HCT116 (cell line): Measurements from ENCODE around the gene MEN1.

Source experiments
- JUND ChIP-seq: IDR thresholded peaks from 2 replicates; pipeline ENCODE4 v1.6.1; 2012
- POLR2A ChIP-seq: IDR thresholded peaks from 2 replicates; pipeline ENCODE4 v1.7.0; 2011; ENCODE audit warnings: borderline replicate concordance; ENCODE audit not compliant: insufficient read depth, insufficient read length; ENCODE audit errors: extremely low read depth
- POLR2AphosphoS5 ChIP-seq: IDR thresholded peaks from 2 replicates; pipeline ENCODE4 v1.6.1; 2011; ENCODE audit warnings: mild to moderate bottlenecking, low read depth, low read length, moderate library complexity
- RAD21 ChIP-seq: IDR thresholded peaks from 2 replicates; pipeline ENCODE4 v1.6.1; 2012; ENCODE audit warnings: low read depth, mild to moderate bottlenecking
- TCF7L2 ChIP-seq: IDR thresholded peaks from 2 replicates; pipeline ENCODE4 v1.7.0; 2011; ENCODE audit warnings: borderline replicate concordance, inconsistent platforms; ENCODE audit not compliant: insufficient read depth, insufficient read length; ENCODE audit errors: extremely low read depth
- ZNF274 ChIP-seq: fragments of 200-500 bp; sonication (Bioruptor generic); IDR thresholded peaks from 2 replicates; pipeline ENCODE4 v1.6.1; 2014; ENCODE audit warnings: mild to moderate bottlenecking, low read depth, low read length, inconsistent platforms
- TF ChIP-seq, protein P1 (sequence below), 3 experiments: fragments of 200-600 bp in 1 of 3; sonication (generic) in 1 of 3; IDR thresholded peaks in 2 of 3; conservative IDR thresholded peaks in 1 of 3; 2 replicates each; pipeline ENCODE4 v1.5.1; 2012 to 2017; ENCODE audit warnings: low read depth in 2 of 3, low read length in 2 of 3, antibody characterized with exemption in 1 of 3, borderline replicate concordance in 1 of 3, control low read depth in 1 of 3, mild to moderate bottlenecking in 1 of 3, mixed read lengths in 1 of 3, mixed run types in 1 of 3, moderate library complexity in 1 of 3; ENCODE audit not compliant: insufficient read depth in 1 of 3
- TF ChIP-seq, protein P2 (sequence below): IDR thresholded peaks from 2 replicates; pipeline ENCODE4 v1.6.1; 2012; ENCODE audit warnings: low read depth

DNA sequence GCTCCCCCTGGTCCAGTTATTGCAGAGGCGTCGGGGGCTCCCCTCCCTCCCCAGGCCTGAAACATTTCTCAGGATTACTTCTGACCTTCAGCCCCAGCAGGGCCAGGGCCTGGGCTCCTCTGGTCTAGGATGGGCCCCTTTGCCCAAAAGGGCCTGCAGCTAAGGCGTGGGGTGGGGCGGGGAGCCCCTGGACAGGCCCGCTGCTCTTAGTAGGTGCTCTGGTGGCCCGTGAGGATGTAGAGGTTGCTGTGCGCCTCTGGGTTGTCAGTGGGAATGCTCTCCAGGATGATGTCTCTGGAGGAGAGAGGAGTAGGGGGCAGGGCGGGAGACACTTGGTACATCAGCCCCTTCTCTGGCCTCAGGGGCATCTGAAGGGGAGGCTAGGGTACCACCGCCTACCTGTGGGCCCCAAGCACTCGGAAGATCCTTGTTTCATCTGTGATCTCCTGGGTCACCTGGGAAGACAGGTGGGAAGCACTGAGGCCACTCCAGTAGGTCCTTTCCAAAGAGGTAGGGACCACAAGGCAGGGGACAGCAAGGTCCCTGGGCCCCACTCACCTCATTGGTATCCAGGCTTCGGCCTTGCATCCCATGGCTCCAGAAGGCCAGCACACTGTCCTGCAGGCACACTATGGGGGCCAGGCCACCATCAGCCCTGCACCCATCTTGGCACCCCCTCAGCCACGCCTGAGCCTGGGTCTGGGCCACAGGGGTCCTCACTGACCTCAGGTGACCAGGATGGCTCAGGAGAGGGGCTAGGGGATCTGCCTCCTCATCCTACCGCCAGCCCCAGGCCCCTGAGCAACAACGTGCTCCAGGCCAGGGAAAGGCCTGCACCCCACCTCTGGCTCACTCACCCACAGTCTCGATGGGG is 20.8 kb downstream of the MEN1 start:
- TF ChIP-seq, protein P1, sequence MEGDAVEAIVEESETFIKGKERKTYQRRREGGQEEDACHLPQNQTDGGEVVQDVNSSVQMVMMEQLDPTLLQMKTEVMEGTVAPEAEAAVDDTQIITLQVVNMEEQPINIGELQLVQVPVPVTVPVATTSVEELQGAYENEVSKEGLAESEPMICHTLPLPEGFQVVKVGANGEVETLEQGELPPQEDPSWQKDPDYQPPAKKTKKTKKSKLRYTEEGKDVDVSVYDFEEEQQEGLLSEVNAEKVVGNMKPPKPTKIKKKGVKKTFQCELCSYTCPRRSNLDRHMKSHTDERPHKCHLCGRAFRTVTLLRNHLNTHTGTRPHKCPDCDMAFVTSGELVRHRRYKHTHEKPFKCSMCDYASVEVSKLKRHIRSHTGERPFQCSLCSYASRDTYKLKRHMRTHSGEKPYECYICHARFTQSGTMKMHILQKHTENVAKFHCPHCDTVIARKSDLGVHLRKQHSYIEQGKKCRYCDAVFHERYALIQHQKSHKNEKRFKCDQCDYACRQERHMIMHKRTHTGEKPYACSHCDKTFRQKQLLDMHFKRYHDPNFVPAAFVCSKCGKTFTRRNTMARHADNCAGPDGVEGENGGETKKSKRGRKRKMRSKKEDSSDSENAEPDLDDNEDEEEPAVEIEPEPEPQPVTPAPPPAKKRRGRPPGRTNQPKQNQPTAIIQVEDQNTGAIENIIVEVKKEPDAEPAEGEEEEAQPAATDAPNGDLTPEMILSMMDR (IDR thresholded peaks at IDR 0.05 in 2 of 3, conservative IDR thresholded peaks at IDR 0.05 in 1 of 3; ENCODE audit: borderline replicate concordance in 1 of 3, insufficient read depth in 1 of 3, low read depth in 2 of 3, low read length in 2 of 3): no peak
- TF ChIP-seq POLR2AphosphoS5 (no peak), POLR2A (no peak), ZNF274 (no peak), JUND (no peak), RAD21 (no peak), TCF7L2 (no peak)
- TF ChIP-seq, protein P2, sequence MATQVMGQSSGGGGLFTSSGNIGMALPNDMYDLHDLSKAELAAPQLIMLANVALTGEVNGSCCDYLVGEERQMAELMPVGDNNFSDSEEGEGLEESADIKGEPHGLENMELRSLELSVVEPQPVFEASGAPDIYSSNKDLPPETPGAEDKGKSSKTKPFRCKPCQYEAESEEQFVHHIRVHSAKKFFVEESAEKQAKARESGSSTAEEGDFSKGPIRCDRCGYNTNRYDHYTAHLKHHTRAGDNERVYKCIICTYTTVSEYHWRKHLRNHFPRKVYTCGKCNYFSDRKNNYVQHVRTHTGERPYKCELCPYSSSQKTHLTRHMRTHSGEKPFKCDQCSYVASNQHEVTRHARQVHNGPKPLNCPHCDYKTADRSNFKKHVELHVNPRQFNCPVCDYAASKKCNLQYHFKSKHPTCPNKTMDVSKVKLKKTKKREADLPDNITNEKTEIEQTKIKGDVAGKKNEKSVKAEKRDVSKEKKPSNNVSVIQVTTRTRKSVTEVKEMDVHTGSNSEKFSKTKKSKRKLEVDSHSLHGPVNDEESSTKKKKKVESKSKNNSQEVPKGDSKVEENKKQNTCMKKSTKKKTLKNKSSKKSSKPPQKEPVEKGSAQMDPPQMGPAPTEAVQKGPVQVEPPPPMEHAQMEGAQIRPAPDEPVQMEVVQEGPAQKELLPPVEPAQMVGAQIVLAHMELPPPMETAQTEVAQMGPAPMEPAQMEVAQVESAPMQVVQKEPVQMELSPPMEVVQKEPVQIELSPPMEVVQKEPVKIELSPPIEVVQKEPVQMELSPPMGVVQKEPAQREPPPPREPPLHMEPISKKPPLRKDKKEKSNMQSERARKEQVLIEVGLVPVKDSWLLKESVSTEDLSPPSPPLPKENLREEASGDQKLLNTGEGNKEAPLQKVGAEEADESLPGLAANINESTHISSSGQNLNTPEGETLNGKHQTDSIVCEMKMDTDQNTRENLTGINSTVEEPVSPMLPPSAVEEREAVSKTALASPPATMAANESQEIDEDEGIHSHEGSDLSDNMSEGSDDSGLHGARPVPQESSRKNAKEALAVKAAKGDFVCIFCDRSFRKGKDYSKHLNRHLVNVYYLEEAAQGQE: no peak
